Gastroesophageal sphincter (tissue), 3 donors: Measurements from ENCODE around the gene TANGO6.

Experiments
- CTCF ChIP-seq, 4 experiments: fragments of 200-600 bp in 2 of 4; fragments of 450-650 bp in 2 of 4; sonication (generic) in 1 of 4; IDR thresholded peaks; one replicate each; pipeline ENCODE4 v1.5.1; 2017 to 2019; ENCODE audit warnings: antibody characterized with exemption in 4 of 4, mild to moderate bottlenecking in 2 of 4, moderate library complexity in 2 of 4
- EP300 ChIP-seq: sonication (generic); formaldehyde crosslinking; IDR thresholded peaks from one replicate; pipeline ENCODE4 v1.6.1; 2017; ENCODE audit warnings: antibody characterized with exemption, mild to moderate bottlenecking
- POLR2AphosphoS5 ChIP-seq: sonication (generic); formaldehyde crosslinking; IDR thresholded peaks from one replicate; pipeline ENCODE4 v1.6.1; 2017; ENCODE audit warnings: antibody characterized with exemption

- TF ChIP-seq CTCF (IDR thresholded peaks at IDR 0.05) (no peak), POLR2AphosphoS5 (no peak), EP300 (no peak)
Measured at GRCh38 chr16:69035375-69035774, 192.0 kb downstream of the TANGO6 start.
